GM18505 (cell line): Measurements from ENCODE around the gene PTPN5.

Source experiments
- ATAC-seq: cut with Tn5 transposase; IDR thresholded peaks from one replicate; pipeline ENCODE4 v1.9.1; 2021; ENCODE audit not compliant: unreplicated experiment
- POLR2A ChIP-seq: IDR thresholded peaks from 4 replicates; pipeline ENCODE4 v1.6.1; 2011; ENCODE audit warnings: borderline replicate concordance; ENCODE audit not compliant: insufficient read depth, insufficient read length; ENCODE audit errors: extremely low read depth

The PTPN5 gene

GRCh38 chr11:18705651-18706281 lies 85.8 kb downstream of the PTPN5 start:
- ATAC-seq, result no peak

GRCh38 chr11:18704698-18705097 lies 86.9 kb downstream of the PTPN5 start:
- ATAC-seq, result no peak
- TF ChIP-seq POLR2A, result no peak

More at GRCh38 chr11:18705651-18706281, 85.8 kb downstream of the PTPN5 start:
- no peak for TF ChIP-seq POLR2A

DNA sequence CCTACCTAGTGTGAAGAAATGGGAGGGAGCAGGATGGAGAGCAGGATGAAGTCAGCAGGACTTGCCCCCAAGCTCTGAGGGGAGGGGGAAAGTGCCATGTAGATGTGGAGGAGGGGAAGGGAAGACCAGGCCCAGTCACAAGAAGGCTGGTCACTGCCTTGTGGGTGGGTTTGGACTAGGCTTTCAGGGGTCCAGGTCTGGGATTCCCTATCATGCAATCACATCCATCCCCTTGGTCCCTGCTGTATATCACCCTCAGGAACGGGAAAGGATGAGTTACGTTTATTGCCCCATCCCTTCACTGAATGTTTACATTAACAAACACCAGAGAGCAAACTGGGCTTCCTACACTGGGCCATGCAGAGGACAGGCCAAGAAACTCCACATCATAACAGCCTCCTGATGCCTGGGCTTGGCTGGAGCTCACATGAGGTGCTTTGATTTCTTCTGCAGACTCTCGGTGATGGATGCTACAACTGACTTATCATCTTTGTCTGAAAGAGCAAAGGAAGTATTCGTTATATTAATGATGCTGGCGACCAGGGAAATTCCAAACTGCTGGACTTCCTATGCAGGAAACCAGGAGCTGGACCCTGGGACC lies 87.5 kb downstream of the PTPN5 start:
- no peak for ATAC-seq
- no peak for TF ChIP-seq POLR2A

DNA sequence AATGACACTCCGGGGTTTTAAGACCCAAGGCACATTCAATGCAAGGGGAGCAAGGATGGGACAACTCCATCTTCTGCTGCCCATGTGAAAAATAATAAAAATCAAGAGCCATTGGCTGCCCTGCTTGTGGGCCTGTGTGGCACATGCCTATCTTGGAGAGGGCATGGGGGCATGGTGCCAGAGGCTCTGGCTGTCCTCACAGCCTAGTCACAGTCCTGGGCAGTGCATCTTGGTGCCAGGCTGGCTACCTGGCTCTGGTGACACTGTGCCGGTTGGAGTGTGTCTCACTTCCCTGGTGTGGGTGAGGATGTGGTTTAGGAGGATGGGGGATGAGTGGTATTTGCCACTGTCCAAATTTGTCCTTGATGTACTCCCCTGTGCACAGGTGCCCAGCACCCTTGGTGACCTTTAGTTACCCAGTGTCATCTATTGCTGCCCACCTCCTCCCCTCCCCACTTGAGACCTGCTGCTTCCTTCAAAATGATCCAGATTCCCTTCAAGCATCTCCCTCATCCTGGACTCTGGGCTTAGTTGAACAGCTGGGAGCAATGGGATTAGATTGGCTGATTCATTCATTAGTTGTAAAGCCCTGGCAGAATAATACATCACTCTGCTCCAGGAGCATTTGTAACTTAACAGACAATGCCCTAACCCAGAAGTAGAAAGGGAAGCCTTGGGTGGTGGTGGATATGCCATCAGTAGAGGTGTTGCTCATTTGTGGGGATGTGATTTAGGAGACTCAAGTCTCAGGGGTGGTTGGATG lies 88.4 kb downstream of the PTPN5 start:
- no peak for TF ChIP-seq POLR2A
- no peak for ATAC-seq

GRCh38 chr11:18701614-18702216 lies 89.9 kb downstream of the PTPN5 start:
- no peak for TF ChIP-seq POLR2A
- ATAC-seq, result no peak

DNA sequence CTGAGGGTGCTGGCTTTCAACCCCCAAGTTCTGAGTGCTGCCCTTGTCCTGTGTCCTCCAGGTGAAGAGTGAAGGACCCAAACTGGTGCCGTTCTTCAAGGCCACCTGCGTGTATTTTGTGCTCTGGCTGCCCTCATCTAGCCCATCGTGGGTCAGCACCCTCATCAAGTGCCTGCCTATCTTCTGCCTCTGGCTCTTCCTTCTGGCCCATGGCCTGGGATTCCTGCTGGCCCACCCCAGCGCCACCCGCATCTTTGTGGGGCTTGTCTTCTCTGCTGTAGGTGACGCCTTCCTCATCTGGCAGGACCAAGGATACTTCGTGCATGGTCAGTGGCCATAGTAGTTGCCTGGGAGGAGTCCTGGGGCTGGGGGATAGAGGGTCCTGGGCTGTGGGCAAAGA lies 90.7 kb downstream of the PTPN5 start:
- ATAC-seq, result no peak
- TF ChIP-seq POLR2A, result no peak

GRCh38 chr11:18700375-18700774 lies 91.2 kb downstream of the PTPN5 start:
- TF ChIP-seq POLR2A, result no peak
- no peak for ATAC-seq

GRCh38 chr11:18699848-18700261 lies 91.7 kb downstream of the PTPN5 start:
- TF ChIP-seq POLR2A, result no peak

DNA sequence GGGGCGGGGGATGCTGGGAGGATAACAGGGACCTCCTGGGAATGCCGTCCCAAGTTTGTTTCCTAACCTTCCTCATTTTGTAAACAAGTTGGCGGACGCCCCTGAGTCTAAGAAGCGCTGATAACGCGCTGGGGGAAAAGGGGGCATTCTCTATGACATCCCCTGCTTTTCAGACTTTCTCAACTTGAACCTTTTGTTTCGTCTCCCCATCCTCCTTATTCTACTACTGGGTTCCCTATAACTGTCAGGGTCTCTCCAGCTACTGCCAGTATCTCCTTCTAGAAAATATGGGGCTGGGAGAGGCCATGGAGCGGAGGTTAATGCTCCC lies 92.4 kb downstream of the PTPN5 start:
- ATAC-seq, result no peak
- no peak for TF ChIP-seq POLR2A

More at GRCh38 chr11:18699848-18700261, 91.7 kb downstream of the PTPN5 start:
- ATAC-seq, result no peak

DNA sequence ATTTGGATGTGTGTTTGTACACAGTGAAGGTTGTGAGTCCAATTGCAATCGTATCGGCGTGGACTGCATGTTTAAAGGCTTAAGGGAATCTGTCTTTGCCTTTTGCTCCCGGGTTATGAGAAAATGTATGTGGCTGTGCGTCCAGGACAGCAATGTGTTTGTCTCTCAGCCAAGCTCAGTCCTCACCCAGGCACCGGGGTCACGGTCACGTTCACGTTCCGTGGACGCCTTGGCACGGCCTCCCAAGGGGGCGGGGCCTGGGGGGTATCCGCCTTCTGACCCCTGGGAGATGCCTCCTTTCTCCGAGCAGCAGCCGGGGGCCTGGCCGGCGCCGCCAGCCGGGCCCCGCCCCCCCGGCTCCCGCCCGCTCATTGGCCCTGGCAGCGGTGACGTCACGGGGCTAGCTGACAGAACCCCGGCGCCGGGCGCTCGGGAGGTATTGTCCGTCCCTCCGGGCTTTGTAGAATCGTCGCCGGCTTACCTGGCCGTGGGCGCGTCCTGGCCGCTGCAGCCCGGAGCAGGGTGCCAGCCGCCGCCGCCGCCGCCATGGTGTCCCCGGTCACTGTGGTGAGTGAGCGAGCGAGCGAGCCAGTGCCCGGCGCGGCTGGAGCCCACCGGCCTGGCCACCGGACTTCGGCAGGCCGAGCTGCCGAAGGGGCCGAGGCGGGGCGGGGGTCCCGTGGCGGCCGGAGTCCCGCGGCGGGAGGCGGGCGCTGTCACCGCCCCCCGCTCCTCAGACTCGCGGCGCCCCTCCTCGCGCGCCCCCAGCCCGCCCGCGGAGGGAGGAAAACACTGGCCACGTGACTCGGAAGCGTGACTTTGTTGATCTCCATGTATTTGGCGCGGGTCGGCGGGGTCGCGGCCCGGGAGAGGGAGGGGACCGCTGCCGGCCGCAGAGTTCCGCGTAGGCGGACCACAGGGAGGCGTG lies 93.0 kb downstream of the PTPN5 start, which contains the start of gene TMEM86A:
TMEM86A (plus strand) TSS at position 439 of the 928 bp plus-strand sequence; CDS start at position 547, 108 bp downstream.
- TF ChIP-seq POLR2A, result peak; percentile 30
- ATAC-seq, result peak; percentile 92

- no peak for TF ChIP-seq POLR2A
These were observed 94.0 kb downstream of the PTPN5 start for GRCh38 chr11:18697576-18697975.

GRCh38 chr11:18696638-18697225 lies 94.9 kb downstream of the PTPN5 start:
- no peak for ATAC-seq

More at GRCh38 chr11:18697576-18697975, 94.0 kb downstream of the PTPN5 start:
- no peak for ATAC-seq

More at GRCh38 chr11:18696638-18697225, 94.9 kb downstream of the PTPN5 start:
- TF ChIP-seq POLR2A, result no peak
